NB4 (cell line): ENCODE results near the gene CORO1C.
A peak's percentile ranks its signal among the peaks of the same experiment; 100 is the strongest.

ENCODE experiments used
- DNase-seq: peaks from one replicate; pipeline ENCODE4 v3.0.0; 2010; ENCODE audit warnings: low read depth
- H3K4me3 ChIP-seq: one replicate; pipeline ENCODE4 v1.5.1; 2011; ENCODE audit warnings: mild to moderate bottlenecking, low read depth, low read length, moderate library complexity
- MYC ChIP-seq: IDR thresholded peaks from 2 replicates; pipeline ENCODE4 v1.6.1; 2011; ENCODE audit warnings: low read depth, low read length
- POLR2A ChIP-seq: IDR thresholded peaks from 2 replicates; pipeline ENCODE4 v1.6.1; 2011; ENCODE audit warnings: mild to moderate bottlenecking; ENCODE audit not compliant: insufficient read length; ENCODE audit errors: extremely low read depth
- TF ChIP-seq, protein P1 (sequence below): IDR thresholded peaks from one replicate; pipeline ENCODE4 v1.5.1; 2012; ENCODE audit warnings: low read depth, low read length
- TF ChIP-seq, protein P2 (sequence below): IDR thresholded peaks from 2 replicates; pipeline ENCODE4 v1.6.1; 2011; ENCODE audit warnings: low read depth, low read length

Gene CORO1C

DNA sequence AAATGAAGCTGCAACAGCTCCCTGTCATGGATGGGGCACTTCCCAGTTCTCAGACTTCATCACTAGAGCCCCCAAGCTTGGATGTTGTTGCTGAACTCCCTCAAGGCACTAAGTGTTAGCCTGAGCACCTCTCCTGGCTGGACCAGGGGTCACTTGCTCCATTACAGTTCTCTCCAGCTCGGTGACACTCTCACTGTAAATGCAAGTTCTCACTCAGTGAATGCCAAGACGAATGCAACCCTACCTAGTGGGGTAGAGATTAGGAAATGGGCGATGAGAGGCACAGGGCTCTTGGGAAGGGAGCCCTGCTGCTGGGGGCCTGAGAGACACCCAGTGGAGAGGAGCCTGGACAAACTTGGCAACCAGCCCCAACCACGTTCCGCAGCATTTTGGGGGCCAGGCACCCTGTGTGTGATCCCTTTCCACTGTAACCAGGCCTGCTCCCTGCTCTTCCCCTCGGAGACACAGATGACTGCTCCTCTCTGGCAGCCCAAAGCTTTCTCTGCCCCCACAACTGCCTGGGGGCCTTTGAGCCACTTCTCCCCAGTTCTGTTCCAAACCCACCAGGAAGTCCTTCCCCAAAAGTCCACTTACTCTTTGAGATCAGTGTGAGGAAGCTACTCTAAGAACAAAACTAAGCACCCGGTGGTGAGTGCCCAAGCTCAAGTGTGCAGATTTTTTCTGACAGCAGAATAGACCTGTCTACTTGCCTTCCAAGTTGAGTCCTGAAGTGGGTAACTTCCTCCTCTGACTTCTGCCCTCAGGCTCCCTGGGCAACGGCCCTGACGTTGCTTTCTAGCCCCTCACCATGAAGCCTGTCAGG lies 89.7 kb downstream of the CORO1C start:
- H3K4me3 ChIP-seq: no peak overlapping the region
- TF ChIP-seq, protein P1, sequence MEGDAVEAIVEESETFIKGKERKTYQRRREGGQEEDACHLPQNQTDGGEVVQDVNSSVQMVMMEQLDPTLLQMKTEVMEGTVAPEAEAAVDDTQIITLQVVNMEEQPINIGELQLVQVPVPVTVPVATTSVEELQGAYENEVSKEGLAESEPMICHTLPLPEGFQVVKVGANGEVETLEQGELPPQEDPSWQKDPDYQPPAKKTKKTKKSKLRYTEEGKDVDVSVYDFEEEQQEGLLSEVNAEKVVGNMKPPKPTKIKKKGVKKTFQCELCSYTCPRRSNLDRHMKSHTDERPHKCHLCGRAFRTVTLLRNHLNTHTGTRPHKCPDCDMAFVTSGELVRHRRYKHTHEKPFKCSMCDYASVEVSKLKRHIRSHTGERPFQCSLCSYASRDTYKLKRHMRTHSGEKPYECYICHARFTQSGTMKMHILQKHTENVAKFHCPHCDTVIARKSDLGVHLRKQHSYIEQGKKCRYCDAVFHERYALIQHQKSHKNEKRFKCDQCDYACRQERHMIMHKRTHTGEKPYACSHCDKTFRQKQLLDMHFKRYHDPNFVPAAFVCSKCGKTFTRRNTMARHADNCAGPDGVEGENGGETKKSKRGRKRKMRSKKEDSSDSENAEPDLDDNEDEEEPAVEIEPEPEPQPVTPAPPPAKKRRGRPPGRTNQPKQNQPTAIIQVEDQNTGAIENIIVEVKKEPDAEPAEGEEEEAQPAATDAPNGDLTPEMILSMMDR: no peak
- TF ChIP-seq POLR2A: no peak
- TF ChIP-seq MYC: no peak
- TF ChIP-seq, protein P2, sequence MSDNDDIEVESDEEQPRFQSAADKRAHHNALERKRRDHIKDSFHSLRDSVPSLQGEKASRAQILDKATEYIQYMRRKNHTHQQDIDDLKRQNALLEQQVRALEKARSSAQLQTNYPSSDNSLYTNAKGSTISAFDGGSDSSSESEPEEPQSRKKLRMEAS: no peak
- peak; percentile 60 for DNase-seq

DNA sequence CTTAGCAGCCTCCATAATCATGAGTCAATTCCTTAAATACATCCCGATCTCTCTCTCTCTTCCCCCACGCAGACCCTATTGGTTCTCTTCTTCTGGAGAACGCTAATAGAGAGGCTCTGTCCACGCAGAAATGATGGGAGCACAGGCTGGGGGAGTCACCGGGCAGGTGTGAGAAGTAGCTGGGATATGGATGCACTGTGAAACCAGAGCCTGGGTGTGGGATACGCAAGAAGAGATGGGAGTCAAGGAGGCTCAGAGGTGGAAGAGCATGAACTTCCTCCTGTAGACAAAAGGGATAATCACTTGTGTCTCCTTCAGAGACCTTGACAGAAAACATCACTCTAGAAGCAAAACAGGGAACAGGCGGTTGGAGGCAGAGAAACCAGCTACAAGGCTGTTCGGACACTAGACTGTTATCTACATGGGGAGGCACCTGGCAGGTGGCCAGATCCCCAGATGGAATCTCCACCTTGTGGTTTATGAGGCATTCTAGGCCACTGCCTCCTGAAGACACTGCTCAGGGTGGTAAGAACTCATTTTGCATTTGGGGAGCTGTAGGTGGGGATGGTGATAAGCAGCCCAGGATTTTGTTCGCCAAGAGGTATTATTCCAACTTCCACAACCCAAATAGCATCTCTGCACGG lies 90.4 kb downstream of the CORO1C start:
- DNase-seq: no peak
- no peak for TF ChIP-seq MYC
- TF ChIP-seq, protein P2: no peak
- no peak for TF ChIP-seq POLR2A
- TF ChIP-seq, protein P1: no peak
- no peak overlapping the region for H3K4me3 ChIP-seq

DNA sequence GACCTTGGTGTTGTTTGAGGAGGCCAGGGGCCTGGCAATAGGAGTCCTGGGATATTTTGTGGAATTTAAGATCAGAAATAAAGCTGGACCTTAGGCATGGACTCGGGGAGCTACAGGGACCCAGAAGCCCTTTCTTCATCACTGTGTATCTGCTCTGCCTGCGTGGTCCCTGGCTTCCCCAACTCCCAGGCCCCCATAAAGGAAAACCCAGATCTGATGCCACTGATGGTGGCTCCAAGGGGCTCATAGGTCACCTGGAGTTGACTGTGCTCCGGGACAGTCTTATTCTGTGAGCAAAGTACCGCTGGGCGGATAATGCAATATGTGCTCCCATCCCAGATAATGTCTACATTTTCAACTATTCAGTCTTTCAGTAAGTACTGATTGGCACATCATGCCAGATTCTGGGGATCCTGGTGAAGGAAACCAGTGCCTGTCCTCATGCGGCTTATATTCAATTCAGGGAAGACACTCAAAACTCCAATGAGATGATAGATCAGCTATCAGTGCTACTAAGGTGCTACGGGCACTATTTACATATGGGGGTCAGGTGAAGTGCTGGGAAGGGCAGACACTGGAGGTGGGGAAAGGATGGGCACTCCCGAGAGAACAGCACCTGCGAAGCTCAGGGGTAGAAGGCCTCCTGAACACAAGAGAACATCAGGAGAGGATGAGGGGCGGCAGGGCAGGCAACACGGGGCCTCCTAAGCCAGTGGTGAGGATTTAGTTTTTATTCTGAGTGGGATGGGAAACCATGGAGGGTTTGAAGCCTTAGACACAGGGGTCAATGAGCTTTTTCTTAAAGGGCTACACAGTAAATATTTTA lies 92.1 kb downstream of the CORO1C start:
- TF ChIP-seq, protein P2: no peak
- TF ChIP-seq, protein P1: no peak
- no peak for TF ChIP-seq POLR2A
- no peak for TF ChIP-seq MYC
- no peak overlapping the region for H3K4me3 ChIP-seq
- no peak for DNase-seq

DNA sequence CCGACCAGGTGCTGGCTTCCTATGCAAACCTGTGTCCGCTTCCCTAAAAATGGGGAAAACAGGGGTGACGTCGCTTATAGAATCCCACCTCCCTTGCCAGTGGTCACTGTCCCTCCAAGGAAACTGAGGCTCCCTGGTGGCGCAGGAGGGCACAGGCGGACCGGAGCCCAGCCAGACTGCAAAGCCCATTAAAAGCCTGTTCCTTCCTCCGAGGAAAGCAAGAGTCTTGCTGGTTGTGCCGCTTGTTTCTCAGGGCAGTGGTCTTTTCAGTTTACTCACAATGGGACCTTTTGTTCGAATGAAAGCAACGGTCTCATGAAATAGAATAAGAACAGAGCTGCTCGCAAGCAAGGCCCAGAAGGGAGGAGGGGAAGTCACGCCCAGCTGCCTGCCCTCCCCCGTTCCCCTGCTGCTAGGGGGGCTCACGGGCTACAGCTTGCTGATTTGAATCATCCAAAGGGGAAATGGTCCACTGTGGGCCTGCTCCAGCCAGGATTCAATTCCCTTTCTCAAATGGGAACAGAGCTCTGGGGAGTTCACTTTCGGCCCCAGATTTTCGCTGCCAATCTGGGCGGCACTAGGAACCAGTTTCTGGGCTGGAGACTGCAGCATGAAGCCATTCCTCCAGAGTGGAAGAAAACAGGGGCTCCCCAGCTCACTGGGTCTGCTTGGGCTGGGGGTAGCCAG lies 93.0 kb downstream of the CORO1C start:
- H3K4me3 ChIP-seq: no peak overlapping the region
- peak; percentile 82 for DNase-seq
- TF ChIP-seq, protein P2: peak; percentile 46; the same call in 1 of the 2 replicates
- no peak for TF ChIP-seq POLR2A

DNA sequence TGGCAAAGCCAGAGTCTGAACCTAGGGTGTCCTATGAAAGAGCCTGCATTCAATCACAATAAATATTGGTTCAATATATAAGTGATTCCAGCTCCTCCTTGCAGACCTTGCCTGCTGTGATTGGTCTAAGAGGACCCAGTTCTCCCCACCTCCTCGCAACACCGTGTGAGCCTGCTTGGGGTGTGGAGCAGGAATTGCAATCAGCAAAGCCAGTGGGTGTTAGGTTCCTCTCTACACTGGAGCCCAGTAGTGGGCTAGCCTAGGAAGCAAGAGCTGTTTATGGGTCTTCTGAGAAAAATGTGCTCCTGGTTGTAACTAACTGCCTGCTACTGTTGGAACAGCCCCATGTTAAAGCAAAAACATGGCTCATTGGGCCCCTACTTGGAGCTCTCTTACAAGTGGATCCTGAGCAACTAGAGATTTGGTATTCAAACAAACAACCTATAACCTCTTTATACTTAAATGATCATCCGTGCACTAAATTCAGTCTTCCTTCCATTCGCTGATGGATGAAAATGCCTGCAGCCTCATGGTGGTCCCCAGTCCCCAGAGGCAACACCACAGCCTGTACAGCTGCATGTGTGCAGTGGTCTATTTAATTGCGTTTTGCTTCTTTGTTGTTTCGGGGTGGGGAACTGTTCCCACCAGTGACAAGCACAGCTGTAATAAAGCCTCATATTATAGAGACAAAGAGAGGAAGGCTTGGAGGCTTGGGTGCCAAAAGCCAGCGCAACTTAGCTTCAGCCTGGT lies 93.9 kb downstream of the CORO1C start:
- peak; percentile 80 for DNase-seq
- TF ChIP-seq MYC (0 out of 2 replicates have a peak, but pooled peaks have one; percentile 34), POLR2A (no peak)
- TF ChIP-seq, protein P2: 0 out of 2 replicates have a peak, but pooled peaks have one; percentile 14
- TF ChIP-seq, protein P1: no peak
- peak overlapping the region; percentile 14 for H3K4me3 ChIP-seq
